Smooth muscle cell (in vitro differentiated cells): Measurements from ENCODE around the gene COX7C. TPM values are rescaled to one million over a fixed set of nuclear protein-coding genes. Genes with fewer than 3 reads are reported as not detected.

ENCODE experiments used
- DNase-seq: peaks from one replicate; lab custom pipeline; 2025; ENCODE audit not compliant: unreplicated experiment; lab: John Stamatoyannopoulos, UW
- H2AFZ ChIP-seq: fragments of 200-600 bp; sonication (generic); 2 replicates; pipeline ENCODE4 v1.6.0; 2016; ENCODE audit warnings: antibody characterized with exemption, low read depth, mild to moderate bottlenecking
- H3F3A ChIP-seq: fragments of 200-600 bp; sonication (generic); 2 replicates; pipeline ENCODE4 v1.6.0; 2017; ENCODE audit warnings: antibody characterized with exemption, low read depth
- H3K27ac ChIP-seq: fragments of 200-600 bp; sonication (generic); 2 replicates; pipeline ENCODE4 v1.5.1; 2016; ENCODE audit warnings: low read depth, mild to moderate bottlenecking
- H3K27me3 ChIP-seq: fragments of 200-600 bp; sonication (generic); 2 replicates; pipeline ENCODE4 v1.6.1; 2016; ENCODE audit warnings: low read depth, mild to moderate bottlenecking
- H3K36me3 ChIP-seq: fragments of 200-600 bp; sonication (generic); 2 replicates; pipeline ENCODE4 v1.5.1; 2016; ENCODE audit warnings: low read depth
- H3K4me1 ChIP-seq: fragments of 200-600 bp; sonication (generic); 2 replicates; pipeline ENCODE4 v1.5.1; 2016; ENCODE audit warnings: low read depth
- H3K4me2 ChIP-seq: fragments of 200-600 bp; sonication (generic); 2 replicates; pipeline ENCODE4 v1.6.0; 2016; ENCODE audit warnings: mild to moderate bottlenecking
- H3K4me3 ChIP-seq: fragments of 200-600 bp; sonication (generic); 2 replicates; pipeline ENCODE4 v1.5.1; 2016; ENCODE audit warnings: mild to moderate bottlenecking
- H3K79me2 ChIP-seq: fragments of 200-600 bp; sonication (generic); 2 replicates; pipeline ENCODE4 v1.6.0; 2016; ENCODE audit warnings: low read depth, mild to moderate bottlenecking
- H3K9ac ChIP-seq: fragments of 200-600 bp; sonication (generic); 2 replicates; pipeline ENCODE4 v1.6.0; 2016; ENCODE audit warnings: low read depth
- H3K9me3 ChIP-seq: fragments of 200-600 bp; sonication (generic); replicated peaks from 2 replicates; pipeline ENCODE4 v1.5.1; 2016; ENCODE audit warnings: low read depth
- H4K20me1 ChIP-seq: fragments of 200-600 bp; sonication (generic); 2 replicates; pipeline ENCODE4 v1.6.0; 2016; ENCODE audit warnings: low read depth
- WGBS: methylation state at CpG from one replicate; pipeline ENCODE4 v1.1.7; 2016; ENCODE audit warnings: low lambda C conversion rate; 5-methylcytosine and 5-hydroxymethylcytosine counted together
- polyA plus RNA-seq: library from polyadenylated mRNA; unstranded; fragments of >200 nt; fragmentation: Nextera tagmentation; extraction: Ambion mirVana; gene quantifications from 2 replicates; pipeline ENCODE4 v1.2.1, GENCODE V29; 2016
- small RNA-seq: library from RNA; depleted of rRNA; stranded (forward); fragments of <200 nt; gene quantifications from one replicate; pipeline ENCODE3, GENCODE V24; 2014
- total RNA-seq: library from RNA; depleted of rRNA; stranded (reverse); fragments of >200 nt; gene quantifications from 2 replicates; pipeline ENCODE4 v1.2.3, GENCODE V29; 2014
- TF ChIP-seq, protein P1 (sequence below): fragments of 200-600 bp; sonication (generic); IDR thresholded peaks from 2 replicates; pipeline ENCODE4 v1.5.1; 2017; ENCODE audit warnings: borderline replicate concordance, mild to moderate bottlenecking, antibody characterized with exemption; ENCODE audit not compliant: insufficient read depth, poor library complexity, severe bottlenecking

The COX7C gene
- total and polyA plus RNA-seq, 2 experiments from 2014 or later: 645 to 670 TPM

DNA sequence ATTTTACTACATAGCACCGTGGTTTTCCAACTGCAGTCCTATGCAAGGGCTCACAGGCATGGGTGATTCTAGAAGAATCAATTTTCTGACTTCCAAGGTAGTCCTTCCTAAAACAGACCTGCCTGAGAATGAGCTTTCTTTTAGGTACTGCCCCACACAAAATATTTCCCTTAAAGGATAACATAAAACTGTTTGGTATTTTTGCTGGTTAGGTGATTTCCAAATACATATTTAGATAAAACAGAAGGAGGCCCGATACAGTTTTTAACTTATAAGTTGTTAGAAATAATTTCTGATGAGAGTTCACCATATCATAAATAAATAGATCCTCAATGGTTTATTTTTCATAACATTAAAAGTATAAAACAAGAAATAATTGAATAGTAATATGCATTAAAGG is 46.4 kb downstream of the COX7C start:
- no peak overlapping the region for H3K27ac ChIP-seq
- no peaks in the 10 kb centered on the region for H3K79me2 ChIP-seq
- TF ChIP-seq, protein P1, sequence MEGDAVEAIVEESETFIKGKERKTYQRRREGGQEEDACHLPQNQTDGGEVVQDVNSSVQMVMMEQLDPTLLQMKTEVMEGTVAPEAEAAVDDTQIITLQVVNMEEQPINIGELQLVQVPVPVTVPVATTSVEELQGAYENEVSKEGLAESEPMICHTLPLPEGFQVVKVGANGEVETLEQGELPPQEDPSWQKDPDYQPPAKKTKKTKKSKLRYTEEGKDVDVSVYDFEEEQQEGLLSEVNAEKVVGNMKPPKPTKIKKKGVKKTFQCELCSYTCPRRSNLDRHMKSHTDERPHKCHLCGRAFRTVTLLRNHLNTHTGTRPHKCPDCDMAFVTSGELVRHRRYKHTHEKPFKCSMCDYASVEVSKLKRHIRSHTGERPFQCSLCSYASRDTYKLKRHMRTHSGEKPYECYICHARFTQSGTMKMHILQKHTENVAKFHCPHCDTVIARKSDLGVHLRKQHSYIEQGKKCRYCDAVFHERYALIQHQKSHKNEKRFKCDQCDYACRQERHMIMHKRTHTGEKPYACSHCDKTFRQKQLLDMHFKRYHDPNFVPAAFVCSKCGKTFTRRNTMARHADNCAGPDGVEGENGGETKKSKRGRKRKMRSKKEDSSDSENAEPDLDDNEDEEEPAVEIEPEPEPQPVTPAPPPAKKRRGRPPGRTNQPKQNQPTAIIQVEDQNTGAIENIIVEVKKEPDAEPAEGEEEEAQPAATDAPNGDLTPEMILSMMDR: no peak
- DNase-seq: no peak
- no peaks in the 10 kb centered on the region for H3K27me3 ChIP-seq
- H3K9me3 ChIP-seq: no peaks in the 10 kb centered on the region
- H3F3A ChIP-seq: no peaks in the 10 kb centered on the region
- H3K4me2 ChIP-seq: no peak overlapping the region
- no peak overlapping the region for H3K4me3 ChIP-seq
- no peak overlapping the region for H3K9ac ChIP-seq
- no peaks in the 10 kb centered on the region for H3K36me3 ChIP-seq
- no peaks in the 10 kb centered on the region for H4K20me1 ChIP-seq
- no peak overlapping the region for H2AFZ ChIP-seq
- 78% methylated on average over 2 of the region's 2 CpGs for WGBS
- H3K4me1 ChIP-seq: no peaks in the 10 kb centered on the region

DNA sequence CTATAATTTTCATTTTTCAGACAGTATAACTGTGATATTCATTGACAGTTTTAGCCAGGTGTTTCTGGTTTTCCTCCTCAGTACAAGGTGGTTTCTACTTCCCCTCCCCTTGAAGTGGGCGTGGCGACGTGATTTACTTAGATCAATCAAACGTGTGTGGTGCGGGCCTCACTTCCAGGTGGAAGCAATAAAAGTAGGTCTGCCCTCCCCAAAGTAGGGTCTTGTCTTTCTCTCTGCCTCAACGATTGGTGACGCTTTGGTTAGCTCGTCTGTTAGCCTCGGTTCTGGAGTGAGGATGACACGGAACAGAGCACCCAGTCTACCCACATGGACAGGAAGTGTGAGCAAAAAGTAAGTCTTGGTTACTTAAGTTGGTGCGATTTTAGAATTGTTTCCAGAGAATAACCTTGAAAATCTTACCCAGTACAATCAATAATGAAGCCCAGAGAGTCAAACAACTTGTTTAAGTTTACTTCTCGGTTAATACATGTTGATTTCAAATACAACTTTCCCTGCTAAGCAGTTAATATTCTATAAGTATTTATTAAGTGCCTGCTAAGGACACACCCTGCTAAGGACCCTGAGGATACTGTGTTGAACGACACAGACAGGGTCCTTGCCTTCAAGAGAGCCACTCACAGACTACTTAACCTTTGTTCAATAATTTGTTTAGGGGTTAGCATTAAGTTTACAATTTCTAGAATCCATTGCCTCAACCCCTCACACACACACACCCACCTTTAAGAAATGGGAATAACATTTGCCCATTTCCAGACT is 48.4 kb downstream of the COX7C start:
- Histone ChIP-seq H2AFZ (no peak overlapping the region), H3K27me3 (no peaks in the 10 kb centered on the region), H3K9me3 (no peaks in the 10 kb centered on the region), H3K9ac (no peak overlapping the region), H4K20me1 (no peaks in the 10 kb centered on the region), H3K27ac (no peak overlapping the region), H3K4me2 (no peak overlapping the region), H3K79me2 (no peaks in the 10 kb centered on the region), H3K36me3 (no peaks in the 10 kb centered on the region), H3K4me1 (no peaks in the 10 kb centered on the region), H3K4me3 (no peak overlapping the region), H3F3A (no peaks in the 10 kb centered on the region)
- TF ChIP-seq, protein P1: no peak
- no peak for DNase-seq
- 66% methylated on average over 13 of the region's 13 CpGs for WGBS

DNA sequence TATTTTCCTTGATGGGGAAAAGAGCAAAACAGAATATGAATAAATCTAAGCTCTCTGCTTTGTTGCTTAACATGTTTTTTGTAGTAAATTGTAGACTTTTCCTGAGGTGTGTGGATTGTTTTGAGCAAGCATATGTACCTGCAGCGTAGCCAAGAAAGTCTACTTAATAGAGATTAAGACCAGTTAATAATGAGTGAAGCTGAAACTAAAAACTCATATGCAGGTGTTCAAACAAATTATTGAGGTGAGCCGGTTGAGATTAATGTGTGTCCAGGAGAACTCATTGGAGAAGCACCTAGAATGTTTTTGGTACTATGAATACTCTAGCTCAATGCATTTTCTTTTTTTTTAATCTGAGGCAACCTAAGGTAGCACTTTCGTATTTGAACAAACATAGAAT is 49.2 kb downstream of the COX7C start:
- H3K27me3 ChIP-seq: no peaks in the 10 kb centered on the region
- H2AFZ ChIP-seq: no peak overlapping the region
- TF ChIP-seq, protein P1: no peak

More for the DNA sequence above, 49.2 kb downstream of the COX7C start:
- Histone ChIP-seq H3K27ac (no peak overlapping the region), H3K4me2 (no peak overlapping the region), H3F3A (no peaks in the 10 kb centered on the region), H3K4me3 (no peak overlapping the region), H3K36me3 (no peaks in the 10 kb centered on the region), H3K4me1 (no peaks in the 10 kb centered on the region), H4K20me1 (no peaks in the 10 kb centered on the region), H3K9me3 (no peaks in the 10 kb centered on the region), H3K79me2 (no peaks in the 10 kb centered on the region), H3K9ac (no peak overlapping the region)
- no peak for DNase-seq
- WGBS: 95% methylated on average over 3 of the region's 3 CpGs

Small RNAs within 50 kb of the gene (small RNA-seq; reads per million reads assigned to genes)
- gene RNU6-804P: not detected
